Measurements from ENCODE around the gene SCFD2. TPM values are rescaled to one million over a fixed set of nuclear protein-coding genes. Genes with fewer than 3 reads are reported as not detected.

The SCFD2 gene
- total and polyA plus RNA-seq, 4 donors = 4.3 to 28.8 (median 7.4) TPM

GRCh38 chr4:53321984-53322289 lies 43.9 kb downstream of the SCFD2 start:
- TF ChIP-seq HNF4G (IDR thresholded peaks at IDR 0.05) (no peak), EGR1 (IDR thresholded peaks at IDR 0.05; ENCODE audit: low read depth in 2 of 2) (no peak), SP1 (IDR thresholded peaks at IDR 0.05) (no peak), FOXA1 (IDR thresholded peaks at IDR 0.05) (no peak), MAX (IDR thresholded peaks at IDR 0.05) (no peak), HNF4A (conservative IDR thresholded peaks at IDR 0.05) (no peak), RXRA (IDR thresholded peaks at IDR 0.05) (no peak), REST (IDR thresholded peaks at IDR 0.05) (no peak), JUND (IDR thresholded peaks at IDR 0.05) (no peak), FOXA2 (IDR thresholded peaks at IDR 0.05) (no peak), YY1 (IDR thresholded peaks at IDR 0.05) (no peak), NR2F2 (IDR thresholded peaks at IDR 0.05) (no peak), RAD21 (IDR thresholded peaks at IDR 0.05) (no peak), GABPA (IDR thresholded peaks at IDR 0.05 in 1 of 2, conservative IDR thresholded peaks at IDR 0.05 in 1 of 2) (no peak), ZBTB33 (IDR thresholded peaks at IDR 0.05) (no peak), ATF3 (IDR thresholded peaks at IDR 0.05) (no peak)
- Histone ChIP-seq H3K4me3 (ENCODE audit: low read depth in 1 of 3, low read length in 3 of 3) (no peak overlapping the region), H3K9ac (ENCODE audit: low read depth in 1 of 2, low read length in 2 of 2) (no peak overlapping the region), H3K9me3 (ENCODE audit: control insufficient read depth in 4 of 4, low read length in 3 of 4) (no peaks in the 10 kb centered on the region), H3K27me3 (ENCODE audit: control insufficient read depth in 4 of 4, insufficient read depth in 4 of 4, low read length in 3 of 4) (no peaks in the 10 kb centered on the region), H3K27ac (ENCODE audit: low read depth in 1 of 2, low read length in 2 of 2) (peak overlapping the region in 1 of 2 donors; percentile 28), H3K4me1 (ENCODE audit: control insufficient read depth in 4 of 4, insufficient read depth in 4 of 4, low read length in 3 of 4) (peaks cover 2 to 45% (median 25%) of the 10 kb centered on the region in 4 donors), H3K36me3 (ENCODE audit: control insufficient read depth in 4 of 4, insufficient read depth in 3 of 4, low read depth in 1 of 4, low read length in 3 of 4) (no peaks in the 10 kb centered on the region)
- no peak for DNase-seq (ENCODE audit: low spot score)
- 90% methylated on average over 2 of the region's 2 CpGs for WGBS

GRCh38 chr4:53321151-53321983 lies 44.5 kb downstream of the SCFD2 start:
- Histone ChIP-seq H3K27me3 (ENCODE audit: control insufficient read depth in 4 of 4, insufficient read depth in 4 of 4, low read length in 3 of 4) (no peaks in the 10 kb centered on the region), H3K27ac (ENCODE audit: low read depth in 1 of 2, low read length in 2 of 2) (peak overlapping the region in 1 of 2 donors; percentile 28), H3K9me3 (ENCODE audit: control insufficient read depth in 4 of 4, low read length in 3 of 4) (no peaks in the 10 kb centered on the region), H3K9ac (ENCODE audit: low read depth in 1 of 2, low read length in 2 of 2) (no peak overlapping the region), H3K4me1 (ENCODE audit: control insufficient read depth in 4 of 4, insufficient read depth in 4 of 4, low read length in 3 of 4) (peaks cover 2 to 45% (median 25%) of the 10 kb centered on the region in 4 donors), H3K4me3 (ENCODE audit: low read depth in 1 of 3, low read length in 3 of 3) (no peak overlapping the region), H3K36me3 (ENCODE audit: control insufficient read depth in 4 of 4, insufficient read depth in 3 of 4, low read depth in 1 of 4, low read length in 3 of 4) (no peaks in the 10 kb centered on the region)
- WGBS = 68% methylated on average over 3 of the region's 3 CpGs
- DNase-seq (ENCODE audit: low spot score) = no peak
- no peak for TF ChIP-seq YY1 (IDR thresholded peaks at IDR 0.05)
- no peak for TF ChIP-seq MAX (IDR thresholded peaks at IDR 0.05)
- no peak for TF ChIP-seq HNF4G (IDR thresholded peaks at IDR 0.05)
- TF ChIP-seq GABPA (IDR thresholded peaks at IDR 0.05 in 1 of 2, conservative IDR thresholded peaks at IDR 0.05 in 1 of 2) = no peak
- peak in 1 of 2 donors; percentile 12 for TF ChIP-seq RAD21 (IDR thresholded peaks at IDR 0.05)
- TF ChIP-seq FOXA2 (IDR thresholded peaks at IDR 0.05) = no peak
- TF ChIP-seq JUND (IDR thresholded peaks at IDR 0.05) = peak in 1 of 2 donors; percentile 8
- no peak for TF ChIP-seq ATF3 (IDR thresholded peaks at IDR 0.05)
- TF ChIP-seq HNF4A (conservative IDR thresholded peaks at IDR 0.05) = no peak
- no peak for TF ChIP-seq RXRA (IDR thresholded peaks at IDR 0.05)
